ENCODE measurements around the gene CD82.

DNA sequence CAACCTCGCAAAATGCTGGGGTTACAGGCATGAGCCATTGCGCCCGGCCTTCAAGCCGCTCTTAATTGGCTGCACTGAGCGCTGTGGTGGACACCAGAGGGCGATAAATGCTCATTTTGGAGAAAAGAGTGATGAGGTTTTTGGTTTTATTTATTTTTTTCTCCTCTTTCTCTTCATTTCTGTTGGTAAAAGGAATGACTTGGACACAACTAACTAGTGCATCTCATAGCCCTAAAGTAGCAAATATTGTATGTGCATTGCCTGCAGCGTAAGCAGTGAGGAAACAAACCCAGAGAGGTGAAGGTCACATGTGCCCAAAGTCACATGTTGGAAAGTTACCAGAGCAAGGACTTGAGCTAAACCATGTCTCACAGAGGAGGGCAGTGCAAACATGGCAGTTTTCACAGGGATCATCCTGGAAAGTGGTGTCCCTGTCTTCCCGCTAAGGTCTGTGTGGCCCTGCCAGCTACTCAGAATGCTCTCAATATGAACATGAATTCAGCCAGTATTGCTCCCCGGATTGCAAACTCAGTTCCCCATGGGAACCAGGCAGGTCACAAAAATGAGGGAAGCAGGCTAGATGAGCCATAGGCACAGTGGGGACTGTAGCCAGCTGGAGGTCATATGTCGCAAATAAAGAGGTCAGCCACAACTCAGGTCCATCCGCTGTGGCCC is 8.6 kb upstream of the CD82 start:
- TF ChIP-seq POLR2A (IDR thresholded peaks at IDR 0.05) (no peak), CTCF (IDR thresholded peaks at IDR 0.05) (peak; percentile 75 to 83 (median 80))
